Renal cortical epithelial cell (primary cell): ENCODE results near the gene ARID3A. TPM values are rescaled to one million over a fixed set of nuclear protein-coding genes. Genes with fewer than 3 reads are reported as not detected.
"Not testable (repeated sequence)": the region's sequence is repeated elsewhere in the genome, so short reads cannot be mapped to it uniquely, and the experiment has no call there.

Experiments used
- DNase-seq: peaks from one replicate; pipeline ENCODE4 v3.0.0-alpha.2; 2011; ENCODE audit warnings: low read depth
- total RNA-seq: library from RNA; depleted of rRNA; stranded (reverse); fragments of >200 nt; gene quantifications from 2 replicates; pipeline ENCODE4 v1.2.3, GENCODE V29; 2014

ARID3A gene
- 9.5 and 18.8 TPM in 2 replicates for total RNA-seq

- no peak for DNase-seq
Observed at GRCh38 chr19:925526-926322, at the start of gene ARID3A. ARID3A (plus strand) TSS chr19:926035; CDS start chr19:929529, 3,494 bp downstream.

- no peak for DNase-seq
Observed at GRCh38 chr19:876089-876488, 49.7 kb upstream of the ARID3A start.

- DNase-seq: no peak
Observed at GRCh38 chr19:876780-877314, 49.0 kb upstream of the ARID3A start.

GRCh38 chr19:877992-878660 is 47.7 kb upstream of the ARID3A start:
- DNase-seq: not testable (repeated sequence)

GRCh38 chr19:878751-879561 is 46.9 kb upstream of the ARID3A start:
- not testable (repeated sequence) for DNase-seq

GRCh38 chr19:879711-880438 is 46.0 kb upstream of the ARID3A start:
- DNase-seq: no peak

- no peak for DNase-seq
Observed at GRCh38 chr19:881385-882071, 44.3 kb upstream of the ARID3A start.

- no peak for DNase-seq
Observed at GRCh38 chr19:882871-883497, 42.9 kb upstream of the ARID3A start.

- DNase-seq: peak; percentile 70
Observed at GRCh38 chr19:883661-884211, 42.1 kb upstream of the ARID3A start.

GRCh38 chr19:884420-885211 is 41.2 kb upstream of the ARID3A start:
- no peak for DNase-seq

GRCh38 chr19:885536-886224 is 40.2 kb upstream of the ARID3A start:
- no peak for DNase-seq

GRCh38 chr19:887072-887471 is 38.8 kb upstream of the ARID3A start:
- DNase-seq: peak; percentile 43

GRCh38 chr19:887599-887998 is 38.2 kb upstream of the ARID3A start:
- DNase-seq: no peak

- DNase-seq: no peak
Observed at GRCh38 chr19:888581-889385, 37.1 kb upstream of the ARID3A start.

GRCh38 chr19:889662-890295 is 36.1 kb upstream of the ARID3A start:
- no peak for DNase-seq

- DNase-seq: no peak
Observed at GRCh38 chr19:890831-891230, 35.0 kb upstream of the ARID3A start.
